Trophoblast cell (in vitro differentiated cells and primary cell): ENCODE data around the gene MLKL.

Experiments used
- DNase-seq, 2 donors: peaks; one replicate each; pipeline ENCODE4 v3.0.0-alpha.2; 2016
- H2AFZ ChIP-seq: 2 replicates; pipeline ENCODE4 v1.6.1; 2013; ENCODE audit warnings: low read length, moderate library complexity, mild to moderate bottlenecking; ENCODE audit not compliant: insufficient read depth, poor library complexity
- H2AK5ac ChIP-seq: 2 replicates; pipeline ENCODE4 v1.6.1; 2013; ENCODE audit warnings: mild to moderate bottlenecking, low read length
- H2BK120ac ChIP-seq: 2 replicates; pipeline ENCODE4 v1.6.1; 2013; ENCODE audit warnings: low read length, mild to moderate bottlenecking, moderate library complexity; ENCODE audit not compliant: insufficient read depth, poor library complexity
- H2BK12ac ChIP-seq: 2 replicates; pipeline ENCODE4 v1.6.1; 2013; ENCODE audit warnings: mild to moderate bottlenecking, low read length, moderate library complexity
- H2BK5ac ChIP-seq: 2 replicates; pipeline ENCODE4 v1.6.1; 2013; ENCODE audit warnings: low read length, low read depth, moderate library complexity, mild to moderate bottlenecking; ENCODE audit not compliant: poor library complexity
- H3K14ac ChIP-seq: 2 replicates; pipeline ENCODE4 v1.6.1; 2013; ENCODE audit warnings: mild to moderate bottlenecking, low read length
- H3K18ac ChIP-seq: 2 replicates; pipeline ENCODE4 v1.6.1; 2013; ENCODE audit warnings: mild to moderate bottlenecking, low read length
- H3K23ac ChIP-seq: 2 replicates; pipeline ENCODE4 v1.6.1; 2013; ENCODE audit warnings: low read length
- H3K27ac ChIP-seq: 2 replicates; pipeline ENCODE4 v1.5.1; 2013; ENCODE audit warnings: low read depth, mild to moderate bottlenecking, inconsistent platforms, low read length, moderate library complexity
- H3K27me3 ChIP-seq: 2 replicates; pipeline ENCODE4 v1.6.1; 2013; ENCODE audit warnings: inconsistent platforms, mild to moderate bottlenecking, low read length, moderate library complexity; ENCODE audit not compliant: insufficient read depth
- H3K36me3 ChIP-seq, 2 experiments: 1 replicate in 1 of 2; 2 replicates in 1 of 2; pipeline ENCODE4 v1.6.1; 2013; ENCODE audit warnings: low read length in 2 of 2, mild to moderate bottlenecking in 2 of 2, moderate library complexity in 1 of 2; ENCODE audit not compliant: insufficient read depth in 2 of 2, control insufficient read depth in 1 of 2
- H3K4ac ChIP-seq: 2 replicates; pipeline ENCODE4 v1.6.1; 2013; ENCODE audit warnings: low read depth, mild to moderate bottlenecking, low read length, moderate library complexity
- H3K4me1 ChIP-seq, 2 experiments: 1 replicate in 1 of 2; 2 replicates in 1 of 2; pipeline ENCODE4 v1.6.1; 2013; ENCODE audit warnings: low read length in 2 of 2, mild to moderate bottlenecking in 2 of 2, moderate library complexity in 1 of 2; ENCODE audit not compliant: insufficient read depth in 2 of 2, control insufficient read depth in 1 of 2
- H3K4me2 ChIP-seq: 2 replicates; pipeline ENCODE4 v1.6.1; 2013; ENCODE audit warnings: inconsistent platforms, mild to moderate bottlenecking, low read length, moderate library complexity
- H3K4me3 ChIP-seq: 2 replicates; pipeline ENCODE4 v1.5.1; 2013; ENCODE audit warnings: mild to moderate bottlenecking, low read depth, low read length, inconsistent platforms
- H3K79me1 ChIP-seq: one replicate; pipeline ENCODE4 v1.6.1; 2013; ENCODE audit warnings: low read length
- H3K79me2 ChIP-seq: 2 replicates; pipeline ENCODE4 v1.6.1; 2013; ENCODE audit warnings: low read length, mild to moderate bottlenecking; ENCODE audit not compliant: control insufficient read depth, insufficient read depth, poor library complexity
- H3K9ac ChIP-seq: 2 replicates; pipeline ENCODE4 v1.6.1; 2013; ENCODE audit warnings: mild to moderate bottlenecking, low read length
- H3K9me3 ChIP-seq: 2 replicates; pipeline ENCODE4 v1.6.1; 2013; ENCODE audit warnings: low read depth, mild to moderate bottlenecking, control low read depth, inconsistent platforms, low read length; ENCODE audit not compliant: insufficient read depth
- H4K12ac ChIP-seq: 2 replicates; pipeline ENCODE4 v1.6.1; 2013; ENCODE audit warnings: low read depth, mild to moderate bottlenecking, low read length, moderate library complexity
- H4K8ac ChIP-seq: 2 replicates; pipeline ENCODE4 v1.6.1; 2013; ENCODE audit warnings: low read depth, mild to moderate bottlenecking, low read length, moderate library complexity
- H4K91ac ChIP-seq: one replicate; pipeline ENCODE4 v1.6.1; 2013; ENCODE audit warnings: low read depth, mild to moderate bottlenecking, low read length, moderate library complexity
- WGBS: extraction: QIAGEN DNeasy Blood & Tissue Kit; methylation state at CpG from one replicate; pipeline ENCODE4 v1.1.7; 2013; ENCODE audit warnings: missing lambda C conversion rate; ENCODE audit not compliant: insufficient read length, insufficient coverage; ENCODE audit errors: extremely low coverage; 5-methylcytosine and 5-hydroxymethylcytosine counted together

The MLKL gene

DNA sequence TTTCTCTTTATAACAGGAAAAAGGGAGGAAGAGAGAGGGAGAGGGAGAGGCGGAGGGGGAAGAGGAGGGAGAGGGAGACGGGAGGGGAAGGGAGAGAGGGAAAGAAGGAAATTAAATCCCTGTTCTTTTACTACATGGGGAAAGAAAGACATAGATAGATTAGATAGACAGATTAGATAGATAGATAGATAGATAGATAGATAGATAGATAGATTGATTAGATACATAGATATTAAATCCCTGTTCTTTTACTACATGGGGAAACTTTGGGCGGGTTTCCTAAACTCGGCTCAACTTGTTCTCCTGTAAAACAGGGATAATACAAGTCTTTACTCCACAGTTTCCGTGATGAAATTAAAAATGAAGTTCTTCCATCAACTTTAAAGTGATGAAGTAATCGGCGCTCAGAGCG, 34.6 kb downstream of the MLKL start:
- no CpG with 5 or more reads among the region's 8 CpGs for WGBS
- H2BK5ac ChIP-seq = no peak overlapping the region
- H3K79me2 ChIP-seq = peaks cover 7% of the 10 kb centered on the region
- peak overlapping the region; percentile 81 for H3K9ac ChIP-seq
- peak overlapping the region; percentile 16 for H3K27ac ChIP-seq
- no peak overlapping the region for H2BK120ac ChIP-seq
- H2BK12ac ChIP-seq = no peak overlapping the region
- H4K12ac ChIP-seq = peak overlapping the region; percentile 89
- DNase-seq = peak in 1 of 2 donors; percentile 55
- peaks cover 2 to 4% of the 10 kb centered on the region in 2 experiments for H3K4me1 ChIP-seq
- peak overlapping the region; percentile 96 for H3K4ac ChIP-seq
- no peak overlapping the region for H3K23ac ChIP-seq
- H3K79me1 ChIP-seq = peaks cover 5% of the 10 kb centered on the region
- peak overlapping the region; percentile 72 for H3K4me2 ChIP-seq
- H2AFZ ChIP-seq = peak overlapping the region; percentile 71
- H2AK5ac ChIP-seq = peak overlapping the region; percentile 88
- H3K27me3 ChIP-seq = no peaks in the 10 kb centered on the region
- peaks cover 19 to 26% of the 10 kb centered on the region in 2 experiments for H3K36me3 ChIP-seq
- H3K18ac ChIP-seq = peak overlapping the region; percentile 90
- H4K91ac ChIP-seq = peak overlapping the region; percentile 90
- peak overlapping the region; percentile 97 for H3K14ac ChIP-seq
- peak overlapping the region; percentile 93 for H4K8ac ChIP-seq
- peak overlapping the region; percentile 80 for H3K4me3 ChIP-seq
- H3K9me3 ChIP-seq = peaks cover 2% of the 10 kb centered on the region

DNA sequence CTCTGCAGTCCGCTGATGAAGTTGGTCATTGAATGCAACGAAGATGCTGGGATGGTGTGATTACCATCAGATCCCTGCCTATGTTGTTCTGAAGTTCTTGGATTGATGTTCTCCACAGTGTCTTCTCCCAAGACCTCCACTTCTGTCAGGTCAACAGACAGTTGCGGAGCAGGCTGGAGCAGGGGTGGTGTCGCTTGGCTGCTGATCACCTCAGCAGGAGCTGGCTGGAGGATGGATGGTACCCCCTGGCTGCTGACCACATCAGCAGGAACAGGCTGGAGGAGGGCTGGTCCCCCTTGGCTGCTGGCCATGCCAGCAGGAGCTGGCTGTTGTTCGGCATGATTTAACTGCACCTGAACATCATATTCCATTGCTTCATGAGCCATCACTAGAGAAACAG, 39.6 kb downstream of the MLKL start:
- Histone ChIP-seq H3K23ac (no peak overlapping the region), H3K14ac (no peak overlapping the region), H3K79me1 (no peaks in the 10 kb centered on the region), H3K79me2 (peaks cover 4% of the 10 kb centered on the region), H2AFZ (no peak overlapping the region), H2BK5ac (no peak overlapping the region), H3K18ac (no peak overlapping the region), H2BK12ac (no peak overlapping the region), H3K4me3 (no peak overlapping the region), H3K27ac (no peak overlapping the region), H4K91ac (no peak overlapping the region), H3K4ac (peak overlapping the region; percentile 8), H4K8ac (no peak overlapping the region), H3K36me3 (peaks cover 41 to 60% of the 10 kb centered on the region in 2 experiments), H3K27me3 (peaks cover 2% of the 10 kb centered on the region), H3K9me3 (peaks cover 2% of the 10 kb centered on the region), H3K9ac (no peak overlapping the region), H2AK5ac (no peak overlapping the region), H2BK120ac (no peak overlapping the region), H3K4me2 (no peak overlapping the region), H4K12ac (no peak overlapping the region), H3K4me1 (peaks cover 2 to 4% of the 10 kb centered on the region in 2 experiments)
- no peak for DNase-seq
- WGBS = no CpG with 5 or more reads among the region's 5 CpGs

DNA sequence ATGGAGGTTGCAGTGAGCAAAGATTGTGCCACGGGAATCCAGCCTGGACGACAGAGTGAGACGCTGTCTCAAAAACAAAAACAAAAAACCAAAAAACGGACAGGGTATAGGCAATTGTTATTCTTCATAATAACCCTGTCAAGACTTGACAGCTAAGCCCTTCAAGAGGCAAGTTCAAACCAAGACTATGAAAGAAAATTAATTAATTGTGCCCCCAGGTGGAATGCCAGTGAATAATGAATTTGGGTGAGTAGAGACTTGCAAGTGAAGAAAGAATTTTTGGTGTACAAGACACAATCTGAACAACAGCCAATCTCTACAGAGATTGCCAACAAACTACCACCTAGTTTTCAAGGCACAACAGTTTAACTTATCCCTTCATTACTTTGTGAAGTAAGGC, 40.3 kb downstream of the MLKL start:
- Histone ChIP-seq H4K12ac (no peak overlapping the region), H3K4me2 (no peak overlapping the region), H3K14ac (no peak overlapping the region), H2BK12ac (no peak overlapping the region), H3K27me3 (peaks cover 2% of the 10 kb centered on the region), H3K23ac (no peak overlapping the region), H4K8ac (no peak overlapping the region), H3K79me1 (no peaks in the 10 kb centered on the region), H3K9me3 (peaks cover 2% of the 10 kb centered on the region), H3K9ac (no peak overlapping the region), H2AFZ (no peak overlapping the region), H3K18ac (no peak overlapping the region), H3K36me3 (peaks cover 40 to 60% of the 10 kb centered on the region in 2 experiments), H3K79me2 (peaks cover 2% of the 10 kb centered on the region), H3K4me1 (peaks cover 0 to 2% of the 10 kb centered on the region in 2 experiments), H3K4ac (peak overlapping the region; percentile 8), H4K91ac (no peak overlapping the region), H3K27ac (no peak overlapping the region), H2BK5ac (no peak overlapping the region), H2BK120ac (no peak overlapping the region), H3K4me3 (no peak overlapping the region), H2AK5ac (no peak overlapping the region)
- no CpG with 5 or more reads among the region's 4 CpGs for WGBS
- no peak for DNase-seq

DNA sequence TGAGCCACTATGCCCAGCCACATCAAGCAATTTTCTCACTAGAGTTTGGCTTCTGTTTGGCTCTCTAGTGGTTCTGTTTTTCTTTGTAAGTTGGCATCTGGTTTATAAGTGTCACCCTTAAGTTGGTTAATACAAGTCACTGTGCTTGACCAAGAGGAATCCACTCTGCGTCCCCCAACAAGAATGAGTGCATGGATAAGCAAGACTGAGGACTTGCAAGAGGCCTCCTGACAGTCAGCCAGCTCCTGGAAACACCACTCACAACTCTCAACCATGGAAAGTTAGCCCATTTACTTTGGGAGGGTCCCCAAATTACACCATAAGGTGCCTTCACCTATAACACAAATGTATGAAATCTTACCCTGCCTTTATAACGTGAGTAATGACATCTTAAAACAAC, 41.6 kb downstream of the MLKL start:
- H3K14ac ChIP-seq = no peak overlapping the region
- peaks cover 28 to 49% of the 10 kb centered on the region in 2 experiments for H3K36me3 ChIP-seq
- H3K27ac ChIP-seq = no peak overlapping the region
- H2BK12ac ChIP-seq = no peak overlapping the region
- no peak overlapping the region for H2AK5ac ChIP-seq
- H4K12ac ChIP-seq = no peak overlapping the region
- no peak overlapping the region for H2AFZ ChIP-seq
- H3K27me3 ChIP-seq = peaks cover 2% of the 10 kb centered on the region
- H4K8ac ChIP-seq = no peak overlapping the region
- peaks cover 2% of the 10 kb centered on the region for H3K79me2 ChIP-seq
- peaks cover 0 to 2% of the 10 kb centered on the region in 2 experiments for H3K4me1 ChIP-seq
- no peak overlapping the region for H3K23ac ChIP-seq
- H3K4me2 ChIP-seq = no peak overlapping the region
- no peak overlapping the region for H3K4me3 ChIP-seq
- H2BK120ac ChIP-seq = no peak overlapping the region
- H3K9ac ChIP-seq = no peak overlapping the region
- H3K18ac ChIP-seq = no peak overlapping the region
- H3K4ac ChIP-seq = peak overlapping the region; percentile 76
- no peaks in the 10 kb centered on the region for H3K9me3 ChIP-seq
- H3K79me1 ChIP-seq = no peaks in the 10 kb centered on the region
- no peak overlapping the region for H4K91ac ChIP-seq
- H2BK5ac ChIP-seq = no peak overlapping the region
- WGBS = no CpG with 5 or more reads among the region's 2 CpGs
- DNase-seq = no peak
